ENCODE results near the gene TBC1D21.

TBC1D21 gene

GRCh38 chr15:73849641-73850040 is 23.7 kb upstream of the TBC1D21 start:
- H3K9me3 Mint-ChIP-seq: peaks cover 0 to 3% of the 10 kb centered on the region in 2 donors
- ATAC-seq (replicated peaks) (no peak), DNase-seq (no peak)
- peaks cover 32 to 36% of the 10 kb centered on the region in 2 donors for H3K27me3 Mint-ChIP-seq
- no peak overlapping the region for H3K4me3 Mint-ChIP-seq
- H3K27ac Mint-ChIP-seq: no peak overlapping the region
- no peaks in the 10 kb centered on the region for H3K4me1 Mint-ChIP-seq
- H3K36me3 Mint-ChIP-seq: no peaks in the 10 kb centered on the region

GRCh38 chr15:73850228-73850627 is 23.1 kb upstream of the TBC1D21 start:
- Mint-ChIP-seq H3K36me3 (no peaks in the 10 kb centered on the region), H3K27me3 (peaks cover 34 to 42% of the 10 kb centered on the region in 2 donors), H3K27ac (no peak overlapping the region), H3K4me1 (no peaks in the 10 kb centered on the region), H3K4me3 (no peak overlapping the region), H3K9me3 (peaks cover 0 to 3% of the 10 kb centered on the region in 2 donors)
- DNase-seq (no peak), ATAC-seq (replicated peaks) (no peak)

DNA sequence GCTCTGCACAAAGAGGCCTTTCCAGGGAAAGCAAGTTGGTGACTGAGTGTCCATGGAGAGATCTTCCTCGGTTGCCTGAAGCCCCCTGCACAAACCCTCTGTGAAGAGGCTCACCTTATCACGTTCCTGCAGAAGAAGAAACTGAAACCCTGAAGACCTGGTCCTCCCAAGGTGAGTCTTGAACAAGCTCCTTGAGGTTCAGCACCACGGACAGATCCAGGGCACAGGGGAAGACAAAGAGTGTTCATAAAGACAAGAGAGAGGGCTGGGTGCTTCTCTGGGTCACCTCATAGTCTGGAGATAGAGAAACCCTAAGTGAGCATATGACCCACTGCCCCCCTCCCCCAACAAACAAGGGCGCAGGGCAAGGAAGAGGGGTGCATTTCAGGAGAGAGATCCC is 21.7 kb upstream of the TBC1D21 start:
- peak in 1 of 2 donors; percentile 36 for ATAC-seq (replicated peaks)
- peaks cover 34 to 51% of the 10 kb centered on the region in 2 donors for H3K27me3 Mint-ChIP-seq
- no peak overlapping the region for H3K4me3 Mint-ChIP-seq
- no peaks in the 10 kb centered on the region for H3K36me3 Mint-ChIP-seq
- no peak for DNase-seq
- H3K4me1 Mint-ChIP-seq: no peaks in the 10 kb centered on the region
- H3K27ac Mint-ChIP-seq: no peak overlapping the region
- peaks cover 0 to 3% of the 10 kb centered on the region in 2 donors for H3K9me3 Mint-ChIP-seq

GRCh38 chr15:73852507-73852906 is 20.9 kb upstream of the TBC1D21 start:
- Mint-ChIP-seq H3K4me3 (no peak overlapping the region), H3K4me1 (no peaks in the 10 kb centered on the region), H3K27me3 (peaks cover 39 to 56% of the 10 kb centered on the region in 2 donors), H3K27ac (no peak overlapping the region), H3K36me3 (no peaks in the 10 kb centered on the region), H3K9me3 (peaks cover 0 to 3% of the 10 kb centered on the region in 2 donors)
- no peak for DNase-seq
- no peak for ATAC-seq (replicated peaks)

DNA sequence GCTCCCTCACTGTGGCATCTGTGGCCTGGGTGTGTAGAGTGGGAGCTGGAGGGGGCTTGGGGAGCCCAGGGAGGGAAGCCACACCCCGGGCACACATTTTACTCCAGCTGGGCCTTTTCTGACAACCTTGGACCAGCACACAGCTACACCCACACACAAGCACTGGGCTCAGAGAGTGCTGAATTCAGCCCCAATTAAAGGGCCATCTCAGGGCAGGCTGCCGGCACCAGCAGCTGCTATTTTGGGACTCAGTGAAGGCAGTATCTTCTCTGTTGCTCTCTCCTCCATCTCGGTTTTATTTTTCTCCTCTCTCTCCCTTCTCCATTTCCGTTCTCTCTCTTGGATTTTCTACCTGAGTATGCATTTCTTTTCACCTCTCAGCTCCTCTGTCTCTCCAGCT is 19.1 kb upstream of the TBC1D21 start:
- Mint-ChIP-seq H3K27ac (no peak overlapping the region), H3K9me3 (peaks cover 0 to 3% of the 10 kb centered on the region in 2 donors), H3K4me3 (no peak overlapping the region), H3K36me3 (no peaks in the 10 kb centered on the region), H3K4me1 (no peaks in the 10 kb centered on the region), H3K27me3 (peaks cover 43 to 56% of the 10 kb centered on the region in 2 donors)
- ATAC-seq (replicated peaks): no peak
- no peak for DNase-seq

DNA sequence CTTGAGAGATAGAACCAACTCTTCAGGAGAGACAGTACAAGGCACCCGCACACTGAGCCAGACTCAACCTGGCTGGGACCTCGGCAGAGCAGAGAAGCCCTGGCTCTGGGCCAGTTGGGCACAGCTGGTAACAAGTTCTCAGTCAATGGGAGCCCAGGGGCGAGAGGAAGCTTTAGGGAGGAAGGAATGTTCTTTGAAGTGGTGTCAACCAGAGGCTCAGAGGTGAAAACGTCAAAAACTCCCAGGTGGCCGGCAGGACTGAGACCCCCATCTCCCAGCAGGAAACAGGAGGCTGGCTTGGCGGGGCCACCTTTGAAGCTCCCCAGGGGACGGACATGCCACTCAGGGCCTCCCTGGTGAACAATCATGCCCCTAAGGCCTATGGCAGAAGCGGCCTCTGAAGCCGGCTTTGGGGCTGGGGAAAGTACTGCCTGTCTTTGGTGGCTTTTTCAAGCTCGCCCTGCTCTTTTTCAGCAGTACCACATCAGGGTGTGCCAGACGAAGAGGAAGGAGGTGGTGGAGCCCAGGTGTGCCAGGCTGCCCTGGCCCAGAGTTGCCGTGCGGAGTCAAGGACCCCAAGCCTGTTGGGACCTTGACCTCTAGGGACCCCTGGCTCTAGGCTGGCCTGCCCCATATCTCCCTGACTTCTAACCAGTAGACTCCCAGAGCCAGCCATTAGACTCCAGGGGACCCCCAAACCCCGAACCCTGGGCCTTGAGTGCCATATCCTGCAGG is 16.7 kb upstream of the TBC1D21 start:
- H3K4me3 Mint-ChIP-seq: no peak overlapping the region
- no peak for DNase-seq
- no peaks in the 10 kb centered on the region for H3K4me1 Mint-ChIP-seq
- no peak for ATAC-seq (replicated peaks)
- H3K27ac Mint-ChIP-seq: no peak overlapping the region
- H3K36me3 Mint-ChIP-seq: no peaks in the 10 kb centered on the region
- peaks cover 0 to under 1% of the 10 kb centered on the region in 2 donors for H3K9me3 Mint-ChIP-seq
- H3K27me3 Mint-ChIP-seq: peaks cover 44 to 57% of the 10 kb centered on the region in 2 donors

GRCh38 chr15:73857193-73857920 is 16.0 kb upstream of the TBC1D21 start:
- ATAC-seq (replicated peaks) (no peak), DNase-seq (no peak)
- Mint-ChIP-seq H3K9me3 (no peaks in the 10 kb centered on the region), H3K27ac (no peak overlapping the region), H3K4me3 (no peak overlapping the region), H3K27me3 (peaks cover 37 to 54% of the 10 kb centered on the region in 2 donors), H3K4me1 (no peaks in the 10 kb centered on the region), H3K36me3 (no peaks in the 10 kb centered on the region)

- Mint-ChIP-seq H3K9me3 (peaks cover 2% of the 10 kb centered on the region in 2 donors), H3K4me1 (no peaks in the 10 kb centered on the region), H3K27ac (no peak overlapping the region), H3K36me3 (no peaks in the 10 kb centered on the region), H3K4me3 (no peak overlapping the region), H3K27me3 (peaks cover 32 to 57% of the 10 kb centered on the region in 2 donors)
- DNase-seq: no peak
- ATAC-seq (replicated peaks): no peak
Measured at GRCh38 chr15:73858062-73858461, 15.3 kb upstream of the TBC1D21 start.

DNA sequence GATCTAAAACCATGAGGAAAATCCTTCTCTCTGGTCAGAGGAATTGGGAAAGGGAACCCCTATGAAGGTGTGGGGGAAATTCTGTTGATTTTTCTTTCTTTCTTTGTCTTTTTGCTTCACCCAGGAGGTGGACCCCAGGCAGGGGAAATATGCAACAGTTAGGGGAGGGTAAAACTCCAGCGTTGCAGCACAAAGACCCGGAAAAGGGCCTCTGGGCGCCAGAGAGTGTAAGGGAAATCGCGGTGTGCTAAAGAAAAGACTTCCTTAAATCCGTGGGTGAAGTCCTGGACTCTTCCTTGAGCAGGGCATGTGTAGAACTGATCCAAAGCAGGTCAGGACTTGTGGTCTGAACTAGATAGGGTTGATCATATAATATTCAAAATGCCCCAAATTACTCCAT is 11.1 kb upstream of the TBC1D21 start:
- Mint-ChIP-seq H3K4me3 (no peak overlapping the region), H3K27ac (no peak overlapping the region), H3K9me3 (peaks cover 6 to 9% of the 10 kb centered on the region in 2 donors), H3K27me3 (peaks cover 33 to 56% of the 10 kb centered on the region in 2 donors), H3K36me3 (no peaks in the 10 kb centered on the region), H3K4me1 (no peaks in the 10 kb centered on the region)
- ATAC-seq (replicated peaks): no peak
- DNase-seq: no peak

DNA sequence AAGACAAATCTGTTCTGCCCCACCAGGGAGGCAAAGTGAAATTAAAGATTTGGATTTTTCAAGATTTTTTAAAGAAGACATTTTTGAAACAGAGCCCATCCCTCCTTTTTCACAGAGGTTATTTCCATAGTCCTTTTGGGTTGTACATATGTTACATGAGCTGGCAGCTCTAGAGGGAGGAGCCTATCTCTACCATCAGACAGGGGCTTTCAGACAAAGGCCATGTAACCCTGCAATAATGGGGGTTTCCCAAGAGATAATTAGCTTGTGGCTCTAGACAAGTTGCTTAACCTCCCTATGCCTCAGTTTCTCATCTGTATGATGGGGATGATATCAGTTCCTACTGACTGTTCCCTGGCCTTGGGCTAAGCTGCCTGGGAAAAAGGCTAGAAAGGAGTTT is 8.0 kb upstream of the TBC1D21 start:
- Mint-ChIP-seq H3K36me3 (no peaks in the 10 kb centered on the region), H3K9me3 (peaks cover 6 to 9% of the 10 kb centered on the region in 2 donors), H3K4me3 (no peak overlapping the region), H3K27me3 (peaks cover 41 to 70% of the 10 kb centered on the region in 2 donors), H3K4me1 (no peaks in the 10 kb centered on the region), H3K27ac (no peak overlapping the region)
- DNase-seq (no peak), ATAC-seq (replicated peaks) (no peak)

- Mint-ChIP-seq H3K4me1 (no peaks in the 10 kb centered on the region), H3K27ac (no peak overlapping the region), H3K4me3 (no peak overlapping the region), H3K36me3 (no peaks in the 10 kb centered on the region), H3K27me3 (peaks cover 41 to 70% of the 10 kb centered on the region in 2 donors), H3K9me3 (peaks cover 6 to 9% of the 10 kb centered on the region in 2 donors)
- ATAC-seq (replicated peaks) (no peak), DNase-seq (no peak)
Measured at GRCh38 chr15:73865904-73866303, 7.5 kb upstream of the TBC1D21 start.

DNA sequence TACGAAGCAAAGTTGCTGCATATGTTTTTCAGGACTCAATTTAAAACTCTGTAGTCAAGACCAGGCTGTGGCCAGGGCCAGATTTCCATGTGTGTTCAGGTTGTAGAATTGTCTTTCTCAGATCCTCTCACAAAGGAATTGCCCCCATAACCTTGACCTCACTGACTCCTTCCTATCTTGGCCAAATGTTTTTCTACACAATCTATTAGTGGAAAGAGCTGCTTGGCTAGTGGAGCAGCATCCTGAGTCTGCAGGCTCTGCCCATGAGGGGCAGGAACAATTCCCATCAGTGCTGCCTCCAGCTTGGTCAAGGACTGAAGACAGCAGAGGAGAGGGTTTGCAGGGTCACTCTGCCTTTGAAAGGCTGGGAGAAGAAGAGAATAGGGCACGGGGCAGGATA is 6.9 kb upstream of the TBC1D21 start:
- DNase-seq (no peak), ATAC-seq (replicated peaks) (no peak)
- H3K36me3 Mint-ChIP-seq: no peaks in the 10 kb centered on the region
- H3K9me3 Mint-ChIP-seq: peaks cover 6 to 9% of the 10 kb centered on the region in 2 donors
- no peaks in the 10 kb centered on the region for H3K4me1 Mint-ChIP-seq
- peaks cover 47 to 74% of the 10 kb centered on the region in 2 donors for H3K27me3 Mint-ChIP-seq
- no peak overlapping the region for H3K27ac Mint-ChIP-seq
- H3K4me3 Mint-ChIP-seq: no peak overlapping the region

DNA sequence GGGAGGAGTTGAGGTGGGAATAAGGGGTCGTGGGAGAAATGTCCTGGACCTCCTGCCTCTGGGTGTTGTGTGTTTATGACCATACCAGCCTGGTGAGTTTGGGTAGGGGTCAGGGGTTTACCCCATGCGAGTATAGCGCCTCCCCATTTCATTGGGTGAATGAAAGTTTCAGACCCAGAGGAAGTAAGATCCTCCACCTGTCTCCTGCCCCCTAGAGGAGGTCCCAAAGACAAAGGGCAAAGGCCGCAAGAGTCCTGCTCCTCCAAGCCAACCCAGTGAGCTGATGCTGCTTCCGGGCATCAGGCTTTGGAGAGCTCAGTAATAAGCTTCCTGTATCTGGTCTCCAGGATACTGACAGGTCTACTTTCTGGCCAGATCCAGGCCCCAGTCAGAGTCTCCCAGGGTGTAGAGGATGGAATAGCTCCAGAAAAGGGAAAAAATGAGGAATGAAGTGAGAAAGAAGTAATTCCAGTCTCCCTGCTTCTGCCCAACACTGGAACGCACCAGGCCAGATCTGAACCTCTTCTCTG is 6.4 kb upstream of the TBC1D21 start:
- ATAC-seq (replicated peaks) (no peak), DNase-seq (no peak)
- H3K9me3 Mint-ChIP-seq: peaks cover 6 to 9% of the 10 kb centered on the region in 2 donors
- no peaks in the 10 kb centered on the region for H3K36me3 Mint-ChIP-seq
- H3K27ac Mint-ChIP-seq: no peak overlapping the region
- H3K4me1 Mint-ChIP-seq: no peaks in the 10 kb centered on the region
- H3K27me3 Mint-ChIP-seq: peaks cover 47 to 75% of the 10 kb centered on the region in 2 donors
- no peak overlapping the region for H3K4me3 Mint-ChIP-seq

DNA sequence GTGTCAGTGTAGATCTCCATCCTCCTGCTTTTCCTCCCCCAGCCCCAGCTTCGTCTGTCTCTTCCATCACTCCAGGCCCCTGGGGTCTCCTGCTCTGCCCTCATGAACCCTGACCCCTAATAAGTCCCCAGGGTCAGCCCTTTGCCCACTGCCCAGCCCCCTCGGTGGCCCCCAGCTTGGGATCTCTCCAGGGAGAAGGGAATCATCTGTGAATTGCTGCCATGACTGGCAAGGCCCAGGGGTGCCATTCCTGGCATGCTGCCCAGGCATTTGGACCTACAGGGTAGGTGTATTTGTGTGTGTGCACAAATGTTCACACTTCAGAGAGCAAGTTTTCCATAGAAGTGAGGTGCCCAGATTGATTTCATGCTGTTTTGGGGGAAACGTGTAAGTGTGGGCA is 5.9 kb upstream of the TBC1D21 start:
- H3K27ac Mint-ChIP-seq: no peak overlapping the region
- H3K4me1 Mint-ChIP-seq: no peaks in the 10 kb centered on the region
- ATAC-seq (replicated peaks) (no peak), DNase-seq (no peak)
- peaks cover 52 to 75% of the 10 kb centered on the region in 2 donors for H3K27me3 Mint-ChIP-seq
- H3K36me3 Mint-ChIP-seq: no peaks in the 10 kb centered on the region
- no peak overlapping the region for H3K4me3 Mint-ChIP-seq
- peaks cover 6 to 9% of the 10 kb centered on the region in 2 donors for H3K9me3 Mint-ChIP-seq

GRCh38 chr15:73867956-73868355 is 5.4 kb upstream of the TBC1D21 start:
- peaks cover 5 to 8% of the 10 kb centered on the region in 2 donors for H3K9me3 Mint-ChIP-seq
- no peaks in the 10 kb centered on the region for H3K36me3 Mint-ChIP-seq
- H3K27ac Mint-ChIP-seq: no peak overlapping the region
- no peaks in the 10 kb centered on the region for H3K4me1 Mint-ChIP-seq
- no peak for DNase-seq
- H3K27me3 Mint-ChIP-seq: peaks cover 56 to 75% of the 10 kb centered on the region in 2 donors
- no peak overlapping the region for H3K4me3 Mint-ChIP-seq
- ATAC-seq (replicated peaks): no peak

Measured in stimulated activated naive B cell treated with anti-CD40 and anti-IgM and Interleukin-4, amounts not matched to agents 10 μg/mL and 1 μg/mL and 100 μg/mL, for 72 hours (primary cell).